ENCODE results near the gene SLC17A5. TPM values are rescaled to one million over a fixed set of nuclear protein-coding genes. Genes with fewer than 3 reads are reported as not detected.

Gene SLC17A5
- total and polyA plus RNA-seq, 7 donors: 3.1 to 7.2 (median 4.5) TPM

DNA sequence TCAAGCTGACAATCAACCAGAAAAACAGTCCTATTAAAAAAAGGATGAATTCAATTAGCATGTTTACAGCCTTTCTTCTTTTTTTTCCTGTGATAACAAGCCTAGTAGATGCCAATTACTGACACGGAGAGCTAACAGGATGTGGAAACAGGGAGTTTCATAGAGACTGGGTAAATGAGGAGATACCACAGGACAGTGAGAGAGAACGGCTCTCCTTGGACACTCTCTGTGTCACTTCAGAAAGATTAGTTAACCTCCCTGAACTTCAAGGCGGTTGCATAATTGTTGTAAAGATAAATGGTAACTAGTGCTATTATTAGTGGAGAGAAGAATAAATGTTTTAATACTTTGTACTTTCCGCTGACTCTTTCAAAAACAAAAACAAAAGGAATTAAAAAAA, 14.8 kb downstream of the SLC17A5 start:
- peaks cover 0 to 86% of the 10 kb centered on the region in 2 donors for H3K36me3 ChIP-seq (ENCODE audit: insufficient read depth in 1 of 2, low read depth in 1 of 2)
- H3K27ac ChIP-seq: no peak overlapping the region
- no peak for ATAC-seq

GRCh38 chr6:73637404-73637803, 16.4 kb downstream of the SLC17A5 start:
- WGBS, 3 donors: 84 to 96% (median 86%) methylated on average over 2 of the region's 2 CpGs
- intact Hi-C loops (cut with DNase I): no loop called here
- Histone ChIP-seq H3K4me3 (no peak overlapping the region), H3K9me3 (no peaks in the 10 kb centered on the region), H3K36me3 (ENCODE audit: insufficient read depth in 1 of 2, low read depth in 1 of 2) (peaks cover 0 to 100% of the 10 kb centered on the region in 2 donors), H3K4me1 (no peaks in the 10 kb centered on the region), H3K27me3 (ENCODE audit: insufficient read depth in 3 of 3, low read length in 2 of 3) (no peaks in the 10 kb centered on the region), H3K27ac (no peak overlapping the region)
- DNase-seq: no peak
- TF ChIP-seq, protein P1, sequence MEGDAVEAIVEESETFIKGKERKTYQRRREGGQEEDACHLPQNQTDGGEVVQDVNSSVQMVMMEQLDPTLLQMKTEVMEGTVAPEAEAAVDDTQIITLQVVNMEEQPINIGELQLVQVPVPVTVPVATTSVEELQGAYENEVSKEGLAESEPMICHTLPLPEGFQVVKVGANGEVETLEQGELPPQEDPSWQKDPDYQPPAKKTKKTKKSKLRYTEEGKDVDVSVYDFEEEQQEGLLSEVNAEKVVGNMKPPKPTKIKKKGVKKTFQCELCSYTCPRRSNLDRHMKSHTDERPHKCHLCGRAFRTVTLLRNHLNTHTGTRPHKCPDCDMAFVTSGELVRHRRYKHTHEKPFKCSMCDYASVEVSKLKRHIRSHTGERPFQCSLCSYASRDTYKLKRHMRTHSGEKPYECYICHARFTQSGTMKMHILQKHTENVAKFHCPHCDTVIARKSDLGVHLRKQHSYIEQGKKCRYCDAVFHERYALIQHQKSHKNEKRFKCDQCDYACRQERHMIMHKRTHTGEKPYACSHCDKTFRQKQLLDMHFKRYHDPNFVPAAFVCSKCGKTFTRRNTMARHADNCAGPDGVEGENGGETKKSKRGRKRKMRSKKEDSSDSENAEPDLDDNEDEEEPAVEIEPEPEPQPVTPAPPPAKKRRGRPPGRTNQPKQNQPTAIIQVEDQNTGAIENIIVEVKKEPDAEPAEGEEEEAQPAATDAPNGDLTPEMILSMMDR (IDR thresholded peaks at IDR 0.05): no peak
- no peak for ATAC-seq

More for the DNA sequence above, 14.8 kb downstream of the SLC17A5 start:
- intact Hi-C loops (cut with DNase I): no loop called here
- Histone ChIP-seq H3K27me3 (ENCODE audit: insufficient read depth in 3 of 3, low read length in 2 of 3) (no peaks in the 10 kb centered on the region), H3K4me3 (no peak overlapping the region), H3K9me3 (no peaks in the 10 kb centered on the region), H3K4me1 (no peaks in the 10 kb centered on the region)
- no peak for DNase-seq
- TF ChIP-seq, protein P1 (IDR thresholded peaks at IDR 0.05): no peak
- WGBS, 3 donors: 80 to 85% (median 84%) methylated on average over 4 of the region's 4 CpGs

- TF ChIP-seq, protein P1 (IDR thresholded peaks at IDR 0.05): no peak
- H3K4me1 ChIP-seq: no peaks in the 10 kb centered on the region
- intact Hi-C loops (cut with DNase I): no loop called here
- H3K36me3 ChIP-seq (ENCODE audit: insufficient read depth in 1 of 2, low read depth in 1 of 2): peaks cover 2 to 98% of the 10 kb centered on the region in 2 donors
- H3K9me3 ChIP-seq: no peaks in the 10 kb centered on the region
- ATAC-seq (no peak), DNase-seq (no peak)
- H3K27ac ChIP-seq: no peak overlapping the region
- no peak overlapping the region for H3K4me3 ChIP-seq
- no peaks in the 10 kb centered on the region for H3K27me3 ChIP-seq (ENCODE audit: insufficient read depth in 3 of 3, low read length in 2 of 3)
These were observed 17.7 kb downstream of the SLC17A5 start for GRCh38 chr6:73636048-73636447.

DNA sequence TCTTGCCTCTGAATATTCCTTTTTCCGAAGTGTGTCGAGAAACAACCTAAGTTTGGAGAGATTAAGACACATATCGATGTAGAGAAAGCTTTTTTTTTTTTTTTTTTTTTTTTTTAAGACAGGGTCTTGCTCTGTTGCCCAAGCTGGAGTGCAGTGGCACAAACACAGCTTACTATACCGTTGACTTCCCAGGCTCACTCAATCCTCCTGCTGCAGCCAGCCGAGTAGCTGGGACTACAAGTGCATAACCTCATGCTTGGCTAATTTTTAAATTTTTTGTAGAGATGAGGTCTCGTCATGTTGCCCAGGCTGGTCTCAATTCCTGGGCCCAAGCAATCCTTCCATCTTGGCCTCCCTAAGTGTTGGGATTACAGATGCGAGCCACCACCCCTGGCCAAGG, 21.4 kb downstream of the SLC17A5 start:
- no peak overlapping the region for H3K27ac ChIP-seq
- WGBS, 3 donors: 92 to 94% (median 94%) methylated on average over 7 of the region's 7 CpGs
- no peak for DNase-seq
- no peak for ATAC-seq
- H3K9me3 ChIP-seq: no peaks in the 10 kb centered on the region
- no peaks in the 10 kb centered on the region for H3K27me3 ChIP-seq (ENCODE audit: insufficient read depth in 3 of 3, low read length in 2 of 3)
- peaks cover 2 to 97% of the 10 kb centered on the region in 2 donors for H3K36me3 ChIP-seq (ENCODE audit: insufficient read depth in 1 of 2, low read depth in 1 of 2)
- intact Hi-C loops (cut with DNase I): no loop called here
- H3K4me1 ChIP-seq: no peaks in the 10 kb centered on the region
- H3K4me3 ChIP-seq: no peak overlapping the region
- TF ChIP-seq, protein P1 (IDR thresholded peaks at IDR 0.05): no peak

DNA sequence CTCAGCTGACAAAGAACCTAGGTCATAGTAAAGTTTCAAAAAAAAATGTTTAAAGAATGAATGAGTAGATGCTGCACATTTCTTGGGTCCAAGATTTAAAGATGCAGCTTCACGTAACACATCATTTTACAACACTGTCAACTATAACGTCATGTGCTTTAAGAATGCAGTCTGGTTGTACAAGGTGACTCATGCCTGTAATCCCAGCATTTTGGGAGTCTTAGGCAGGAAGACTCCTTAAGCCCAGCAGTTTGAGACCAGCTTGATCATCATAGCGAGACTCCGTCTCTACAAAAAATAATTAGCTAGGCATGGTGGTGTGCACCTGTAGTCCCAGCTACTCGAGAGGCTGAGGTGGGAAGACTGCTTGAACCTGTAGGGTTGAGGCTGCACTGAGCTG, 21.9 kb downstream of the SLC17A5 start:
- 89 to 95% (median 93%) methylated on average over 5 of the region's 5 CpGs for WGBS, 3 donors
- TF ChIP-seq, protein P1 (IDR thresholded peaks at IDR 0.05): no peak
- Histone ChIP-seq H3K27ac (no peak overlapping the region), H3K4me3 (no peak overlapping the region), H3K9me3 (no peaks in the 10 kb centered on the region), H3K27me3 (ENCODE audit: insufficient read depth in 3 of 3, low read length in 2 of 3) (no peaks in the 10 kb centered on the region), H3K36me3 (ENCODE audit: insufficient read depth in 1 of 2, low read depth in 1 of 2) (peaks cover 2 to 97% of the 10 kb centered on the region in 2 donors), H3K4me1 (no peaks in the 10 kb centered on the region)
- intact Hi-C loops (cut with DNase I): no loop called here
- no peak for DNase-seq
- ATAC-seq: no peak

Measured in psoas muscle (tissue), 8 donors.